HG03575 (cell line): ENCODE data around the gene AMPH.

Source experiments
- ATAC-seq: cut with Tn5 transposase; IDR thresholded peaks from one replicate; pipeline ENCODE4 v1.9.1; 2021; ENCODE audit not compliant: unreplicated experiment, insufficient number of reproducible peaks, low FRiP score; ENCODE audit errors: extremely low read depth

Gene AMPH

GRCh38 chr7:38554586-38554985, 76.6 kb downstream of the AMPH start:
- ATAC-seq: no peak

GRCh38 chr7:38550836-38551235, 80.3 kb downstream of the AMPH start:
- no peak for ATAC-seq

GRCh38 chr7:38548605-38549004, 82.6 kb downstream of the AMPH start:
- ATAC-seq: no peak

- no peak for ATAC-seq
Observed at GRCh38 chr7:38546763-38547162, 84.4 kb downstream of the AMPH start.

- ATAC-seq: no peak
Observed at GRCh38 chr7:38545977-38546376, 85.2 kb downstream of the AMPH start.

GRCh38 chr7:38542156-38542555, 89.0 kb downstream of the AMPH start:
- ATAC-seq: no peak

GRCh38 chr7:38541440-38541839, 89.7 kb downstream of the AMPH start:
- no peak for ATAC-seq

GRCh38 chr7:38539477-38540081, 91.6 kb downstream of the AMPH start:
- ATAC-seq: no peak

- no peak for ATAC-seq
Observed at GRCh38 chr7:38535073-38535472, 96.1 kb downstream of the AMPH start.

- ATAC-seq: no peak
Observed at GRCh38 chr7:38525857-38526256, 105.3 kb downstream of the AMPH start.

- no peak for ATAC-seq
Observed at GRCh38 chr7:38524786-38525185, 106.4 kb downstream of the AMPH start.

GRCh38 chr7:38520741-38521140, 110.4 kb downstream of the AMPH start:
- ATAC-seq: no peak

GRCh38 chr7:38518541-38518940, 112.6 kb downstream of the AMPH start:
- ATAC-seq: no peak

- no peak for ATAC-seq
Observed at GRCh38 chr7:38512704-38513103, 118.5 kb downstream of the AMPH start.

- no peak for ATAC-seq
Observed at GRCh38 chr7:38512291-38512690, 118.9 kb downstream of the AMPH start.

GRCh38 chr7:38507384-38507783, 123.8 kb downstream of the AMPH start:
- no peak for ATAC-seq

- ATAC-seq: no peak
Observed at GRCh38 chr7:38506756-38507155, 124.4 kb downstream of the AMPH start.

GRCh38 chr7:38506004-38506403, 125.2 kb downstream of the AMPH start:
- ATAC-seq: no peak

GRCh38 chr7:38504684-38505083, 126.5 kb downstream of the AMPH start:
- no peak for ATAC-seq

- ATAC-seq: no peak
Observed at GRCh38 chr7:38502848-38503247, 128.3 kb downstream of the AMPH start.

- ATAC-seq: no peak
Observed at GRCh38 chr7:38502289-38502688, 128.9 kb downstream of the AMPH start.
